ENCODE data around the gene IER3.
A peak's percentile ranks its signal among the peaks of the same experiment; 100 is the strongest.

Gene IER3

DNA sequence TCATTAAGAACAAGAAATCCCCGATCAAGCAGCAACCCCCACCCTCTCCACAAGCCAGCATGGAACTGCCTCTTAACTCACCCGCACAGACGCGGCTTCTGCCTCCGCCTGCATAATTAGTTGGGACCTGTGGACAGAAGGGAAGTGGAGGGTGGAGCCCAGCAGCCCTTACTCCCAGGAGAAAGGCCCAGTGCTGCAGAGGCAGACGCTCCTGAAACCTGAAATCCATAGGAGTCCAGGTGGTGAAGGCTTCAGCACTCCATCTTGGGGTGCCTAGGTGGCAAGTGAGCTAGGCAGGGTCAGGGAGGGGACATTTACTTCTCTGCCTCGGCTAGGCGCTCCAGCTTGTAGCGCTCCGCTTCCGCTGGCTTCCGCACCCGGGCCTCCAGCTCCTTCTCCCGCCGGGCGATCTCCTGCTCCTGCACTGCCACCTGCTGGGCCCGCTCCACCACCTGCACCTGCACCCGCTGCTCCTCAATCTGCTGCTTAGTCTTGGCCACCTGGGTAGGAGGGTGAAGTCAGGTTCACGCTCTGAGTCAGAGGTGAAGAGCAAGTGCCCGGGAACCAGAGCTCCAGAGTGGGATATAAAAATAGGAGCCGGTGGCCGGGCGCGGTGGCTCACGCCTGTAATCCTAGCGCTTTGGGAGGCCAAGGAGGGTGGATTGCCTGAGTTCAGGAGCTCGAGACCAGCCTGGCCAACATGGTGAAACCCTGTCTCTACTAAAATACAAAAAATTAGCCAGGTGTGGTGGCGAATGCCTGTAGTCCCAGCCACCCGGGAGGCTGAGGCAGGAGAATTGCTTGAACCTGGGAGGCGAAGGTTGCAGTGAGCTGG is 13.5 kb downstream of the IER3 start (continued):
- TF ChIP-seq SCRT2 (tag by site-specific recombination; IDR thresholded peaks at IDR 0.05): peak; percentile 80
- TF ChIP-seq, protein P1, sequence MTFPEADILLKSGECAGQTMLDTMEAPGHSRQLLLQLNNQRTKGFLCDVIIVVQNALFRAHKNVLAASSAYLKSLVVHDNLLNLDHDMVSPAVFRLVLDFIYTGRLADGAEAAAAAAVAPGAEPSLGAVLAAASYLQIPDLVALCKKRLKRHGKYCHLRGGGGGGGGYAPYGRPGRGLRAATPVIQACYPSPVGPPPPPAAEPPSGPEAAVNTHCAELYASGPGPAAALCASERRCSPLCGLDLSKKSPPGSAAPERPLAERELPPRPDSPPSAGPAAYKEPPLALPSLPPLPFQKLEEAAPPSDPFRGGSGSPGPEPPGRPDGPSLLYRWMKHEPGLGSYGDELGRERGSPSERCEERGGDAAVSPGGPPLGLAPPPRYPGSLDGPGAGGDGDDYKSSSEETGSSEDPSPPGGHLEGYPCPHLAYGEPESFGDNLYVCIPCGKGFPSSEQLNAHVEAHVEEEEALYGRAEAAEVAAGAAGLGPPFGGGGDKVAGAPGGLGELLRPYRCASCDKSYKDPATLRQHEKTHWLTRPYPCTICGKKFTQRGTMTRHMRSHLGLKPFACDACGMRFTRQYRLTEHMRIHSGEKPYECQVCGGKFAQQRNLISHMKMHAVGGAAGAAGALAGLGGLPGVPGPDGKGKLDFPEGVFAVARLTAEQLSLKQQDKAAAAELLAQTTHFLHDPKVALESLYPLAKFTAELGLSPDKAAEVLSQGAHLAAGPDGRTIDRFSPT (tag by site-specific recombination; IDR thresholded peaks at IDR 0.05): 0 out of 2 replicates have a peak, but pooled peaks have one; percentile 12
- peak; percentile 93 for TF ChIP-seq ZBTB17 (tag by site-specific recombination; IDR thresholded peaks at IDR 0.05)
- TF ChIP-seq, protein P2, sequence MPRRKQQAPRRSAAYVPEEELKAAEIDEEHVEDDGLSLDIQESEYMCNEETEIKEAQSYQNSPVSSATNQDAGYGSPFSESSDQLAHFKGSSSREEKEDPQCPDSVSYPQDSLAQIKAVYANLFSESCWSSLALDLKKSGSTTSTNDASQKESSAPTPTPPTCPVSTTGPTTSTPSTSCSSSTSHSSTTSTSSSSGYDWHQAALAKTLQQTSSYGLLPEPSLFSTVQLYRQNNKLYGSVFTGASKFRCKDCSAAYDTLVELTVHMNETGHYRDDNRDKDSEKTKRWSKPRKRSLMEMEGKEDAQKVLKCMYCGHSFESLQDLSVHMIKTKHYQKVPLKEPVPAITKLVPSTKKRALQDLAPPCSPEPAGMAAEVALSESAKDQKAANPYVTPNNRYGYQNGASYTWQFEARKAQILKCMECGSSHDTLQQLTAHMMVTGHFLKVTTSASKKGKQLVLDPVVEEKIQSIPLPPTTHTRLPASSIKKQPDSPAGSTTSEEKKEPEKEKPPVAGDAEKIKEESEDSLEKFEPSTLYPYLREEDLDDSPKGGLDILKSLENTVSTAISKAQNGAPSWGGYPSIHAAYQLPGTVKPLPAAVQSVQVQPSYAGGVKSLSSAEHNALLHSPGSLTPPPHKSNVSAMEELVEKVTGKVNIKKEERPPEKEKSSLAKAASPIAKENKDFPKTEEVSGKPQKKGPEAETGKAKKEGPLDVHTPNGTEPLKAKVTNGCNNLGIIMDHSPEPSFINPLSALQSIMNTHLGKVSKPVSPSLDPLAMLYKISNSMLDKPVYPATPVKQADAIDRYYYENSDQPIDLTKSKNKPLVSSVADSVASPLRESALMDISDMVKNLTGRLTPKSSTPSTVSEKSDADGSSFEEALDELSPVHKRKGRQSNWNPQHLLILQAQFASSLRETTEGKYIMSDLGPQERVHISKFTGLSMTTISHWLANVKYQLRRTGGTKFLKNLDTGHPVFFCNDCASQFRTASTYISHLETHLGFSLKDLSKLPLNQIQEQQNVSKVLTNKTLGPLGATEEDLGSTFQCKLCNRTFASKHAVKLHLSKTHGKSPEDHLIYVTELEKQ (tag by site-specific recombination; IDR thresholded peaks at IDR 0.05; ENCODE audit: borderline replicate concordance): no peak
- TF ChIP-seq, protein P3, sequence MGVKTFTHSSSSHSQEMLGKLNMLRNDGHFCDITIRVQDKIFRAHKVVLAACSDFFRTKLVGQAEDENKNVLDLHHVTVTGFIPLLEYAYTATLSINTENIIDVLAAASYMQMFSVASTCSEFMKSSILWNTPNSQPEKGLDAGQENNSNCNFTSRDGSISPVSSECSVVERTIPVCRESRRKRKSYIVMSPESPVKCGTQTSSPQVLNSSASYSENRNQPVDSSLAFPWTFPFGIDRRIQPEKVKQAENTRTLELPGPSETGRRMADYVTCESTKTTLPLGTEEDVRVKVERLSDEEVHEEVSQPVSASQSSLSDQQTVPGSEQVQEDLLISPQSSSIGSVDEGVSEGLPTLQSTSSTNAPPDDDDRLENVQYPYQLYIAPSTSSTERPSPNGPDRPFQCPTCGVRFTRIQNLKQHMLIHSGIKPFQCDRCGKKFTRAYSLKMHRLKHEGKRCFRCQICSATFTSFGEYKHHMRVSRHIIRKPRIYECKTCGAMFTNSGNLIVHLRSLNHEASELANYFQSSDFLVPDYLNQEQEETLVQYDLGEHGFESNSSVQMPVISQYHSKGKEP (tag by site-specific recombination; IDR thresholded peaks at IDR 0.05): no peak
- TF ChIP-seq, protein P4, sequence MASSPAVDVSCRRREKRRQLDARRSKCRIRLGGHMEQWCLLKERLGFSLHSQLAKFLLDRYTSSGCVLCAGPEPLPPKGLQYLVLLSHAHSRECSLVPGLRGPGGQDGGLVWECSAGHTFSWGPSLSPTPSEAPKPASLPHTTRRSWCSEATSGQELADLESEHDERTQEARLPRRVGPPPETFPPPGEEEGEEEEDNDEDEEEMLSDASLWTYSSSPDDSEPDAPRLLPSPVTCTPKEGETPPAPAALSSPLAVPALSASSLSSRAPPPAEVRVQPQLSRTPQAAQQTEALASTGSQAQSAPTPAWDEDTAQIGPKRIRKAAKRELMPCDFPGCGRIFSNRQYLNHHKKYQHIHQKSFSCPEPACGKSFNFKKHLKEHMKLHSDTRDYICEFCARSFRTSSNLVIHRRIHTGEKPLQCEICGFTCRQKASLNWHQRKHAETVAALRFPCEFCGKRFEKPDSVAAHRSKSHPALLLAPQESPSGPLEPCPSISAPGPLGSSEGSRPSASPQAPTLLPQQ (tag by site-specific recombination; IDR thresholded peaks at IDR 0.05): peak; percentile 53; the same call in 1 of the 2 replicates
- TF ChIP-seq KLF16 (tag by site-specific recombination; IDR thresholded peaks at IDR 0.05): no peak
- TF ChIP-seq ZBTB20 (tag by site-specific recombination; IDR thresholded peaks at IDR 0.05): peak; percentile 78
- TF ChIP-seq KLF8 (tag by site-specific recombination; IDR thresholded peaks at IDR 0.05): peak; percentile 50
- no peak for TF ChIP-seq ZNF274 (IDR thresholded peaks at IDR 0.05; ENCODE audit: low read length)
- TF ChIP-seq ZNF274 (tag by site-specific recombination; IDR thresholded peaks at IDR 0.05; ENCODE audit: borderline replicate concordance): no peak
- TF ChIP-seq, protein P5, sequence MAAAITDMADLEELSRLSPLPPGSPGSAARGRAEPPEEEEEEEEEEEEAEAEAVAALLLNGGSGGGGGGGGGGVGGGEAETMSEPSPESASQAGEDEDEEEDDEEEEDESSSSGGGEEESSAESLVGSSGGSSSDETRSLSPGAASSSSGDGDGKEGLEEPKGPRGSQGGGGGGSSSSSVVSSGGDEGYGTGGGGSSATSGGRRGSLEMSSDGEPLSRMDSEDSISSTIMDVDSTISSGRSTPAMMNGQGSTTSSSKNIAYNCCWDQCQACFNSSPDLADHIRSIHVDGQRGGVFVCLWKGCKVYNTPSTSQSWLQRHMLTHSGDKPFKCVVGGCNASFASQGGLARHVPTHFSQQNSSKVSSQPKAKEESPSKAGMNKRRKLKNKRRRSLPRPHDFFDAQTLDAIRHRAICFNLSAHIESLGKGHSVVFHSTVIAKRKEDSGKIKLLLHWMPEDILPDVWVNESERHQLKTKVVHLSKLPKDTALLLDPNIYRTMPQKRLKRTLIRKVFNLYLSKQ (tag by site-specific recombination; IDR thresholded peaks at IDR 0.05; ENCODE audit: borderline replicate concordance): no peak
- TF ChIP-seq ZNF121 (tag by site-specific recombination; IDR thresholded peaks at IDR 0.05): no peak; the same call in 1 of the 2 replicates
- TF ChIP-seq ZNF624 (tag by site-specific recombination; IDR thresholded peaks at IDR 0.05): no peak
- TF ChIP-seq ZNF843 (tag by site-specific recombination; IDR thresholded peaks at IDR 0.05): 0 out of 2 replicates have a peak, but pooled peaks have one; percentile 9
- TF ChIP-seq KLF1 (tag by site-specific recombination; IDR thresholded peaks at IDR 0.05): 0 out of 2 replicates have a peak, but pooled peaks have one; percentile 12
- TF ChIP-seq REPIN1 (tag by site-specific recombination; IDR thresholded peaks at IDR 0.05; ENCODE audit: low read depth): no peak
- TF ChIP-seq ZNF221 (tag by site-specific recombination; IDR thresholded peaks at IDR 0.05; ENCODE audit: borderline replicate concordance): no peak
- TF ChIP-seq ZNF138 (tag by site-specific recombination; IDR thresholded peaks at IDR 0.05; ENCODE audit: borderline replicate concordance): no peak
- TF ChIP-seq ZFP37 (tag by site-specific recombination; IDR thresholded peaks at IDR 0.05): no peak
- TF ChIP-seq GFI1B (tag by site-specific recombination; IDR thresholded peaks at IDR 0.05): no peak
- no peak; the same call in none of the 2 replicates for TF ChIP-seq ZNF324 (tag by site-specific recombination; IDR thresholded peaks at IDR 0.05)
- no peak for TF ChIP-seq OVOL3 (tag by site-specific recombination; IDR thresholded peaks at IDR 0.05)
- TF ChIP-seq, protein P6, sequence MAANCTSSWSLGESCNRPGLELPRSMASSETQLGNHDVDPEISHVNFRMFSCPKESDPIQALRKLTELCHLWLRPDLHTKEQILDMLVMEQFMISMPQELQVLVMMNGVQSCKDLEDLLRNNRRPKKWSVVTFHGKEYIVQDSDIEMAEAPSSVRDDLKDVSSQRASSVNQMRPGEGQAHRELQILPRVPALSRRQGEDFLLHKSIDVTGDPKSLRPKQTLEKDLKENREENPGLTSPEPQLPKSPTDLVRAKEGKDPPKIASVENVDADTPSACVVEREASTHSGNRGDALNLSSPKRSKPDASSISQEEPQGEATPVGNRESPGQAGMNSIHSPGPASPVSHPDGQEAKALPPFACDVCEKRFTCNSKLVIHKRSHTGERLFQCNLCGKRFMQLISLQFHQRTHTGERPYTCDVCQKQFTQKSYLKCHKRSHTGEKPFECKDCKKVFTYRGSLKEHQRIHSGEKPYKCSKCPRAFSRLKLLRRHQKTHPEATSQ (tag by site-specific recombination; IDR thresholded peaks at IDR 0.05): no peak
- TF ChIP-seq, protein P7, sequence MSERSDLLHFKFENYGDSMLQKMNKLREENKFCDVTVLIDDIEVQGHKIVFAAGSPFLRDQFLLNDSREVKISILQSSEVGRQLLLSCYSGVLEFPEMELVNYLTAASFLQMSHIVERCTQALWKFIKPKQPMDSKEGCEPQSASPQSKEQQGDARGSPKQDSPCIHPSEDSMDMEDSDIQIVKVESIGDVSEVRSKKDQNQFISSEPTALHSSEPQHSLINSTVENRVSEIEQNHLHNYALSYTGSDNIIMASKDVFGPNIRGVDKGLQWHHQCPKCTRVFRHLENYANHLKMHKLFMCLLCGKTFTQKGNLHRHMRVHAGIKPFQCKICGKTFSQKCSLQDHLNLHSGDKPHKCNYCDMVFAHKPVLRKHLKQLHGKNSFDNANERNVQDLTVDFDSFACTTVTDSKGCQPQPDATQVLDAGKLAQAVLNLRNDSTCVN (tag by site-specific recombination; optimal IDR thresholded peaks at IDR 0.05): peak; percentile 19
- TF ChIP-seq ZNF501 (tag by site-specific recombination; IDR thresholded peaks at IDR 0.05): peak; percentile 47; the same call in 1 of the 2 replicates
